ENCODE results near the gene ODF2L. TPM values are rescaled to one million over a fixed set of nuclear protein-coding genes. Genes with fewer than 3 reads are reported as not detected.

ODF2L gene
- total RNA-seq, 4 donors from 2014 or later, result 32.9 to 67.9 (median 36.6) TPM

DNA sequence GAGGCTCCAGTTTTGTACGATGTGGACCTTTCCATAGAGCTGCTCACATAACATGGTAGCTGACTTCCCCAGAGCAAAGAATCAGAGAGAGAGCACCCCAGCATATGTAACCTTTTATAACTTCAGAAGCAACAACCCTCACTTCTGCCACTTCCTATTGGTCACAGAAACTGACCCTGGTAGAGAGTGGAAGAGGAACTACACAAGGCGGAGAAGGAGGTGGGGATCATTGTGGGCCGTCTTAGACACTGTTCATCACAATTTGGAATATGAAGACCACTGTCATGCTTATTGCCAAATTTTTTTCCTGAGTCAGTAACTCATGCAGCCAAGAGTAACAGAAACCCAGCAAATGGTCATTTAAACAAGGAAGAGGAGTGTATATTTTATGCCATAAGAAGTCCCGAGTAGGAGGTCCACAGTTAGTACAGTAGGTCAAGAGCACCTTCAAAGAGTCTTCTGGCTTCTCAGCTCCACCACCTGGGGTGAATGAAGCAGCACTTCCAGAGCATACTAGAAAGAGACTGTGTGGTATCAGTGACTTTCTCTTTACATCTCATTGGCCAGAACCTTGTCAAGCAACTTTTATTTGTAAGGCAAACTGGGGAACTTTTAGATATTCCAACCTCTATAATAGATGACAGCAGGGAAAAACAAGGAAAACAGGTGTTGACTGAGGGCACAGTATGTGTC, 71.8 kb downstream of the ODF2L start:
- DNase-seq (ENCODE audit: low spot score), result no peak
- no peak for ATAC-seq (ENCODE audit: low FRiP score)
- TF ChIP-seq, protein P1, sequence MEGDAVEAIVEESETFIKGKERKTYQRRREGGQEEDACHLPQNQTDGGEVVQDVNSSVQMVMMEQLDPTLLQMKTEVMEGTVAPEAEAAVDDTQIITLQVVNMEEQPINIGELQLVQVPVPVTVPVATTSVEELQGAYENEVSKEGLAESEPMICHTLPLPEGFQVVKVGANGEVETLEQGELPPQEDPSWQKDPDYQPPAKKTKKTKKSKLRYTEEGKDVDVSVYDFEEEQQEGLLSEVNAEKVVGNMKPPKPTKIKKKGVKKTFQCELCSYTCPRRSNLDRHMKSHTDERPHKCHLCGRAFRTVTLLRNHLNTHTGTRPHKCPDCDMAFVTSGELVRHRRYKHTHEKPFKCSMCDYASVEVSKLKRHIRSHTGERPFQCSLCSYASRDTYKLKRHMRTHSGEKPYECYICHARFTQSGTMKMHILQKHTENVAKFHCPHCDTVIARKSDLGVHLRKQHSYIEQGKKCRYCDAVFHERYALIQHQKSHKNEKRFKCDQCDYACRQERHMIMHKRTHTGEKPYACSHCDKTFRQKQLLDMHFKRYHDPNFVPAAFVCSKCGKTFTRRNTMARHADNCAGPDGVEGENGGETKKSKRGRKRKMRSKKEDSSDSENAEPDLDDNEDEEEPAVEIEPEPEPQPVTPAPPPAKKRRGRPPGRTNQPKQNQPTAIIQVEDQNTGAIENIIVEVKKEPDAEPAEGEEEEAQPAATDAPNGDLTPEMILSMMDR (IDR thresholded peaks at IDR 0.05), result no peak

DNA sequence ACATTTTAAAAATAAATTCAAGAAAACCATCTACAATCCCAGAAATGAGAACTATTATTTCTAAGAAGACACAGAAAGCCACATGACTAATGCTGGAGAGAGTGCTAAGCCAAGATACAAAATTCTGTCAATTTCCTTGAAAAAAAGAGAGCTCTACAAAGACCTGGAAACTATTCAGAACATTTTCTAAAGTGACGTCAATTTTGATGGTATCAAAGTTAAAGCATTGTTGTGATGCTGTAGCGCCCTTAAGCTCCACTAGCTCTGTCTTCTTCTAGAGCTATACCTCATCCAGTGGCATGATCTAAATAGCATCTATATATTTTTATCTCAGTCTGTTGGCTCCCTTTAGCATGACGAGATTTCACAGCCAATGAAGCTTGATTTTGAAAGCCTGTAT, 73.9 kb downstream of the ODF2L start:
- TF ChIP-seq, protein P1 (IDR thresholded peaks at IDR 0.05), result no peak
- ATAC-seq (ENCODE audit: low FRiP score), result no peak
- DNase-seq (ENCODE audit: low spot score), result no peak

- ATAC-seq (ENCODE audit: low FRiP score) (no peak), DNase-seq (ENCODE audit: low spot score) (no peak)
- TF ChIP-seq, protein P1 (IDR thresholded peaks at IDR 0.05), result no peak
Measured at GRCh38 chr1:86318436-86318835, 77.7 kb downstream of the ODF2L start.

- no peak for ATAC-seq (ENCODE audit: low FRiP score)
- TF ChIP-seq, protein P1 (IDR thresholded peaks at IDR 0.05), result no peak
- no peak for DNase-seq (ENCODE audit: low spot score)
Measured at GRCh38 chr1:86317926-86318325, 78.2 kb downstream of the ODF2L start.

- TF ChIP-seq, protein P1 (IDR thresholded peaks at IDR 0.05), result no peak
- ATAC-seq (ENCODE audit: low FRiP score) (no peak), DNase-seq (ENCODE audit: low spot score) (no peak)
Measured at GRCh38 chr1:86305731-86306130, 90.4 kb downstream of the ODF2L start.

- TF ChIP-seq, protein P1 (IDR thresholded peaks at IDR 0.05), result no peak
- DNase-seq (ENCODE audit: low spot score) (no peak), ATAC-seq (ENCODE audit: low FRiP score) (no peak)
Measured at GRCh38 chr1:86303041-86303690, 93.0 kb downstream of the ODF2L start.

Small RNAs within 50 kb of the gene (small RNA-seq; reads per million reads assigned to genes)
- gene MIR7856, result not detected

Other genes with a start within 250 kb of the ODF2L start
- 1 to 10 TPM in 1 of 4 donors, under 1 TPM in 3; 0.12 to 1.1 (median 0.58) TPM for gene COL24A1, start 239.6 kb downstream of the ODF2L start, total RNA-seq
- 1 to 10 TPM in 2 of 4 donors, under 1 TPM in 1, not detected in 1; 0.94 to 1.1 (median 1.0) TPM for gene CLCA2, start 27.8 kb upstream of the ODF2L start, total RNA-seq
- gene CLCA1, start 72.6 kb upstream of the ODF2L start, total RNA-seq, result not detected
- not detected for gene CLCA4, start 150.8 kb upstream of the ODF2L start, total RNA-seq

Data from omental fat pad (tissue), 4 donors.